K562 (cell line): Measurements from ENCODE around the gene MYL6B. TPM values are rescaled to one million over a fixed set of nuclear protein-coding genes. Genes with fewer than 3 reads are reported as not detected.

ENCODE experiments used
- ATF7 ChIP-seq: fragments of 450-650 bp; IDR thresholded peaks from 2 replicates; pipeline ENCODE4 v1.7.1; 2014; ENCODE audit warnings: mild to moderate bottlenecking, moderate library complexity
- CHCHD3 ChIP-seq: fragments of 250-450 bp; sonication (Bioruptor Pico); IDR thresholded peaks from 2 replicates; pipeline ENCODE4 v2.1.2; 2022; ENCODE audit warnings: mild to moderate bottlenecking
- FOXJ3 ChIP-seq: sonication (generic); formaldehyde crosslinking; IDR thresholded peaks from 2 replicates; pipeline ENCODE4 v1.4.0; 2020; ENCODE audit warnings: mild to moderate bottlenecking, missing genetic modification reagents
- GATA2 ChIP-seq: sonication (generic); formaldehyde crosslinking; IDR thresholded peaks from 2 replicates; pipeline ENCODE4 v1.4.0; 2020; ENCODE audit warnings: mild to moderate bottlenecking, missing genetic modification reagents
- HDAC1 ChIP-seq, 2 experiments: fragments of 450-650 bp; IDR thresholded peaks; 2 replicates each; pipeline ENCODE4 v1.6.1; 2016 to 2017; ENCODE audit warnings: inconsistent platforms in 1 of 2, mild to moderate bottlenecking in 1 of 2, moderate library complexity in 1 of 2
- RAD51 ChIP-seq: fragments of 450-650 bp; IDR thresholded peaks from 2 replicates; pipeline ENCODE4 v1.7.1; 2016; ENCODE audit warnings: low read depth, mild to moderate bottlenecking, borderline replicate concordance
- RFX7 ChIP-seq: fragments of 250-450 bp; sonication (Bioruptor Pico); IDR thresholded peaks from 2 replicates; pipeline ENCODE4 v1.5.1; 2021; ENCODE audit warnings: mild to moderate bottlenecking
- RHOXF2B ChIP-seq: fragments of 250-450 bp; sonication (Bioruptor Pico); conservative IDR thresholded peaks from 2 replicates; pipeline ENCODE4 v1.5.1; 2021
- SP2 ChIP-seq: IDR thresholded peaks from 2 replicates; pipeline ENCODE4 v1.6.1; 2011; ENCODE audit warnings: mild to moderate bottlenecking, low read depth, low read length, moderate library complexity; ENCODE audit not compliant: poor library complexity, severe bottlenecking; ENCODE audit errors: extremely low read depth
- SRSF9 ChIP-seq: fragments of 200-400 bp; formaldehyde crosslinking; IDR thresholded peaks from 2 replicates; pipeline ENCODE4 v1.6.1; 2017; ENCODE audit warnings: low read depth, low read length, borderline replicate concordance
- TAF7 ChIP-seq: fragments of 450-650 bp; IDR thresholded peaks from 2 replicates; pipeline ENCODE4 v1.6.1; 2016; ENCODE audit warnings: missing genetic modification characterization, missing compliant biosample characterization
- TAL1 ChIP-seq: fragments of 450-650 bp; IDR thresholded peaks from 2 replicates; pipeline ENCODE4 v1.6.1; 2016; ENCODE audit warnings: mild to moderate bottlenecking
- ZEB2 ChIP-seq: fragments of 450-650 bp; IDR thresholded peaks from 2 replicates; pipeline ENCODE4 v1.6.1; 2016
- ZNF384 ChIP-seq: IDR thresholded peaks from 2 replicates; pipeline ENCODE4 v1.6.1; 2012; ENCODE audit warnings: low read depth, low read length, improper control_type of control experiment
- ZNF75A ChIP-seq: fragments of 450-650 bp; formaldehyde crosslinking; IDR thresholded peaks from 2 replicates; pipeline ENCODE4 v1.4.0; 2020; ENCODE audit warnings: mild to moderate bottlenecking
- ZNF79 ChIP-seq: fragments of 250-450 bp; sonication (Bioruptor Pico); IDR thresholded peaks from 2 replicates; pipeline ENCODE4 v1.4.0; 2020; ENCODE audit warnings: low read depth, mild to moderate bottlenecking, moderate library complexity
- polyA plus RNA-seq, 8 experiments: library from polyadenylated mRNA; depleted of rRNA in 4 of 8; stranded (reverse) in 5 of 8; unstranded in 3 of 8; fragments of >200 nt; fragmentation: Nextera tagmentation in 2 of 8; fragmentation: Illumina TruSeq in 1 of 8; extraction: Ambion mirVana in 2 of 8; extraction: Trizol in 1 of 8; gene quantifications; 2 replicates each; pipeline versions ENCODE4 v1.2.1 to v1.2.3, GENCODE V29; 2011 to 2014; ENCODE audit warnings: inconsistent platforms in 1 of 8, missing spikeins in 1 of 8
- total RNA-seq, 7 experiments: library from RNA; depleted of rRNA in 6 of 7; stranded (reverse); fragments of >200 nt in 6 of 7; fragmentation: Illumina TruSeq in 2 of 7; extraction: Trizol in 2 of 7; gene quantifications; 2 replicates each; pipeline versions ENCODE4 v1.2.1 to v1.2.3, GENCODE V29; 2011 to 2021; ENCODE audit warnings: low replicate concordance in 1 of 7
- TF ChIP-seq, protein P1 (sequence below): fragments of 250-450 bp; sonication (Bioruptor Pico); IDR thresholded peaks from 2 replicates; pipeline ENCODE4 v1.8.0; 2022; ENCODE audit warnings: moderate library complexity, mild to moderate bottlenecking, inconsistent platforms
- TF ChIP-seq, protein P2 (sequence below): fragments of 450-650 bp; IDR thresholded peaks from 2 replicates; pipeline ENCODE4 v1.6.1; 2016; ENCODE audit warnings: low read depth
- TF ChIP-seq, protein P3 (sequence below), 2 experiments: fragments of 450-650 bp in 1 of 2; sonication (generic) in 1 of 2; formaldehyde crosslinking in 1 of 2; IDR thresholded peaks in 1 of 2; conservative IDR thresholded peaks in 1 of 2; 2 replicates each; pipeline versions ENCODE4 v1.6.1 to v1.8.1; 2016 to 2023; ENCODE audit warnings: mild to moderate bottlenecking in 2 of 2, moderate library complexity in 2 of 2, inconsistent platforms in 1 of 2, missing genetic modification reagents in 1 of 2

MYL6B gene
- total and polyA plus RNA-seq, 9 of the 15 experiments (the other 6 are each of a cell fraction or from before 2014, with no cell fraction given), result 42.8 to 77.3 (median 68.6) TPM

DNA sequence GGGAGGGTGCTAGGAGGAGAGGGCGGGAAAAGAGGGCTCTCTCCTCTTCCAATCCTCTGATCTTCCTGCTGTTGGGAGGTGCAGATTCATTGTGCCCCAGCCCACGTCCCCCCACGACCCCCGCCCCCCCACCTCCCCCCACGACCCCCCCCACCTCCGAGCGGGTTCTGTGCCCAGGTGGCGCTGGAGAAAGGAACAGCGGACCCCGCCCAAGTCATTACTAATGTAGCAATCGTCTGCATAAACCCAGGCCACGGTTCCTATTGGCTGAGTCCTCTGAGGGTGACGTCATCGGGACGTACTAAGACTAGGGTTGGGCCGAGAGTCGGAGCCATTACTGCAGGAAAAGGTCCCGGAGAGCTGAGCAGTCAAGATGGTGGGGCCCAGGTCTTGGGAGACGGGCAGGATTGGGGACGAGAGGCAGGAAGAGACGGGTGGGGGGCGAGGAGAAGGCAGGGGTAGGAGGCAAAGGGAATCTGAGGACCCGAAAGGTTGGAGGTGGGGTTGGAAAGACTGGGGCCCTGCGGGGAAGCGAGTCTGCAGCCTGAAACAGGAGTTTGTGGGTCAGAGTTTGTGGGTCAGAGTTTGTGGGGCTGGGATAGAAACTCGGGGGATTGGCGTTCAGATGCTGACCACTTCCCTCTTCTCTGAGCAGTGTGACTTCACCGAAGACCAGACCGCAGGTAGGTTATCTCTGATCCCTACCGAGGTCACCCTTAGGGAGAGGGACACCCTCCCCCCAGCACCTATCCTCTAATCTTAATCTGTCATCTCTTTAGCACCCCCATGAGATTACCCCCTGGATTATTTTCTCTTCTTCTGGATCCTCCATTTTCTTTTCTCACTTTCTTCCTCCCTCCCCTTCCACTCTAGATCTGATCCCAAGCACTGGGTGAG is 5.9 kb downstream of the MYL6B start, which contains the start of gene MYL6 (continued):
- no peak for TF ChIP-seq SRSF9
- no peak for TF ChIP-seq ZNF384
- TF ChIP-seq FOXJ3 (CRISPR knock-in tag), result no peak
- TF ChIP-seq RFX7 (CRISPR knock-in tag), result peak; percentile 88; the same call in 1 of the 2 replicates
- TF ChIP-seq, protein P1, sequence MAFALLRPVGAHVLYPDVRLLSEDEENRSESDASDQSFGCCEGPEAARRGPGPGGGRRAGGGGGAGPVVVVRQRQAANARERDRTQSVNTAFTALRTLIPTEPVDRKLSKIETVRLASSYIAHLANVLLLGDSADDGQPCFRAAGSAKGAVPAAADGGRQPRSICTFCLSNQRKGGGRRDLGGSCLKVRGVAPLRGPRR (CRISPR knock-in tag), result 0 out of 2 replicates have a peak, but pooled peaks have one; percentile 13
- no peak for TF ChIP-seq SP2
- TF ChIP-seq HDAC1 (IDR thresholded peaks at IDR 0.05), result peak in 1 of 2 experiments; percentile 71; a peak in 2 of 4 replicates
- 0 out of 2 replicates have a peak, but pooled peaks have one; percentile 66 for TF ChIP-seq RHOXF2B
- TF ChIP-seq CHCHD3 (CRISPR knock-in tag), result 0 out of 2 replicates have a peak, but pooled peaks have one; percentile 75
- TF ChIP-seq, protein P2, sequence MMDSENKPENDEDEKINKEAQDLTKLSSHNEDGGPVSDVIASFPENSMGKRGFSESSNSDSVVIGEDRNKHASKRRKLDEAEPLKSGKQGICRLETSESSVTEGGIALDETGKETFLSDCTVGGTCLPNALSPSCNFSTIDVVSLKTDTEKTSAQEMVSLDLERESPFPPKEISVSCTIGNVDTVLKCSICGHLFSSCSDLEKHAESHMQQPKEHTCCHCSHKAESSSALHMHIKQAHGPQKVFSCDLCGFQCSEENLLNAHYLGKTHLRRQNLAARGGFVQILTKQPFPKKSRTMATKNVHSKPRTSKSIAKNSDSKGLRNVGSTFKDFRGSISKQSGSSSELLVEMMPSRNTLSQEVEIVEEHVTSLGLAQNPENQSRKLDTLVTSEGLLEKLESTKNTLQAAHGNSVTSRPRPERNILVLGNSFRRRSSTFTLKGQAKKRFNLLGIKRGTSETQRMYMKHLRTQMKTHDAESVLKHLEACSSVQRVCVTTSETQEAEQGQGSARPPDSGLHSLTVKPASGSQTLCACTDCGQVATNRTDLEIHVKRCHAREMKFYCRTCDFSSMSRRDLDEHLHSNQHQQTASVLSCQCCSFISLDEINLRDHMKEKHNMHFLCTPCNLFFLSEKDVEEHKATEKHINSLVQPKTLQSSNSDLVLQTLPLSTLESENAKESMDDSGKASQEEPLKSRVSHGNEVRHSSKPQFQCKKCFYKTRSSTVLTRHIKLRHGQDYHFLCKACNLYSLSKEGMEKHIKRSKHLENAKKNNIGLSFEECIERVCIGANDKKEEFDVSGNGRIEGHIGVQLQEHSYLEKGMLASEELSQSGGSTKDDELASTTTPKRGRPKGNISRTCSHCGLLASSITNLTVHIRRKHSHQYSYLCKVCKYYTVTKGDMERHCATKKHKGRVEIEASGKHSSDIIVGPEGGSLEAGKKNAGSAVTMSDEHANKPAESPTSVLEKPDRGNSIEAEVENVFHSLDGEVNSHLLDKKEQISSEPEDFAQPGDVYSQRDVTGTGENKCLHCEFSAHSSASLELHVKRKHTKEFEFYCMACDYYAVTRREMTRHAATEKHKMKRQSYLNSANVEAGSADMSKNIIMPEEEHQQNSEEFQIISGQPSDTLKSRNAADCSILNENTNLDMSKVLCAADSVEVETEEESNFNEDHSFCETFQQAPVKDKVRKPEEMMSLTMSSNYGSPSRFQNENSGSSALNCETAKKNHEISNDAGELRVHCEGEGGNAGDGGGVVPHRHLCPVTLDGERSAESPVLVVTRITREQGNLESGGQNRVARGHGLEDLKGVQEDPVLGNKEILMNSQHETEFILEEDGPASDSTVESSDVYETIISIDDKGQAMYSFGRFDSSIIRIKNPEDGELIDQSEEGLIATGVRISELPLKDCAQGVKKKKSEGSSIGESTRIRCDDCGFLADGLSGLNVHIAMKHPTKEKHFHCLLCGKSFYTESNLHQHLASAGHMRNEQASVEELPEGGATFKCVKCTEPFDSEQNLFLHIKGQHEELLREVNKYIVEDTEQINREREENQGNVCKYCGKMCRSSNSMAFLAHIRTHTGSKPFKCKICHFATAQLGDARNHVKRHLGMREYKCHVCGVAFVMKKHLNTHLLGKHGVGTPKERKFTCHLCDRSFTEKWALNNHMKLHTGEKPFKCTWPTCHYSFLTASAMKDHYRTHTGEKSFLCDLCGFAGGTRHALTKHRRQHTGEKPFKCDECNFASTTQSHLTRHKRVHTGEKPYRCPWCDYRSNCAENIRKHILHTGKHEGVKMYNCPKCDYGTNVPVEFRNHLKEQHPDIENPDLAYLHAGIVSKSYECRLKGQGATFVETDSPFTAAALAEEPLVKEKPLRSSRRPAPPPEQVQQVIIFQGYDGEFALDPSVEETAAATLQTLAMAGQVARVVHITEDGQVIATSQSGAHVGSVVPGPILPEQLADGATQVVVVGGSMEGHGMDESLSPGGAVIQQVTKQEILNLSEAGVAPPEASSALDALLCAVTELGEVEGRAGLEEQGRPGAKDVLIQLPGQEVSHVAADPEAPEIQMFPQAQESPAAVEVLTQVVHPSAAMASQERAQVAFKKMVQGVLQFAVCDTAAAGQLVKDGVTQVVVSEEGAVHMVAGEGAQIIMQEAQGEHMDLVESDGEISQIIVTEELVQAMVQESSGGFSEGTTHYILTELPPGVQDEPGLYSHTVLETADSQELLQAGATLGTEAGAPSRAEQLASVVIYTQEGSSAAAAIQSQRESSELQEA, result peak; percentile 11; the same call in 1 of the 2 replicates
- peak; percentile 100 for TF ChIP-seq ATF7
- TF ChIP-seq ZEB2, result peak; percentile 85
- no peak for TF ChIP-seq ZNF79
- peak; percentile 97 for TF ChIP-seq TAF7 (tag)
- no peak for TF ChIP-seq GATA2 (CRISPR knock-in tag)
- TF ChIP-seq, protein P3, sequence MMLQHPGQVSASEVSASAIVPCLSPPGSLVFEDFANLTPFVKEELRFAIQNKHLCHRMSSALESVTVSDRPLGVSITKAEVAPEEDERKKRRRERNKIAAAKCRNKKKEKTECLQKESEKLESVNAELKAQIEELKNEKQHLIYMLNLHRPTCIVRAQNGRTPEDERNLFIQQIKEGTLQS (IDR thresholded peaks at IDR 0.05), result peak; percentile 100
- TF ChIP-seq, protein P3 (CRISPR knock-in tag; conservative IDR thresholded peaks at IDR 0.05), result peak; percentile 89; the same call in 1 of the 2 replicates
- TF ChIP-seq ZNF75A (CRISPR knock-in tag), result no peak
- TF ChIP-seq RAD51, result no peak
- no peak for TF ChIP-seq TAL1
